Measurements from ENCODE around the gene CXorf49B.
"Not testable (repeated sequence)": the region's sequence is repeated elsewhere in the genome, so short reads cannot be mapped to it uniquely, and the experiment has no call there.

The CXorf49B gene

GRCh38 chrX:71763049-71763448 is at the start of gene CXorf49B:
Gene CXorf49B (plus strand): TSS chrX:71763349. CDS start chrX:71763424, 75 bp downstream.
- DNase-seq, result not testable (repeated sequence)

DNA sequence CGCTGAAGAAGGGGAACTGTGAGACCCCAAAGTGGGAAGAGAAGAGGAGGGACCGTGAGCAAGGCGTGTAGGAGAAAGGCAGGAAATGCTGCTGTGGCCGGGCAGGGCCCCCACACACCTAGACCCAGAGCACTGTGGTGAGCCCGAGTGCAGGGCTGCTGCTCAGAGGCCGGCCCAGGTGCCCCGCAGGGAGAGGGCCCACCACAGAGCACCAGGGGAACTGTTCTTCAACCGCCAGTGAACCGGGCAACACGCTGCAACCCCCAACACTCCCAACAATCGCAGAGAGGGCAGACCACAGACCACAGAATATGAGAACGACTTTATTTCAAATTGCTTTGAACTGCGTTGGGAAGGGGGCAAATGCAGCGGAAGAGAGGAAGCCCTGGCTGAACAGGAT is 49.1 kb upstream of the CXorf49B start:
- DNase-seq, result not testable (repeated sequence)

DNA sequence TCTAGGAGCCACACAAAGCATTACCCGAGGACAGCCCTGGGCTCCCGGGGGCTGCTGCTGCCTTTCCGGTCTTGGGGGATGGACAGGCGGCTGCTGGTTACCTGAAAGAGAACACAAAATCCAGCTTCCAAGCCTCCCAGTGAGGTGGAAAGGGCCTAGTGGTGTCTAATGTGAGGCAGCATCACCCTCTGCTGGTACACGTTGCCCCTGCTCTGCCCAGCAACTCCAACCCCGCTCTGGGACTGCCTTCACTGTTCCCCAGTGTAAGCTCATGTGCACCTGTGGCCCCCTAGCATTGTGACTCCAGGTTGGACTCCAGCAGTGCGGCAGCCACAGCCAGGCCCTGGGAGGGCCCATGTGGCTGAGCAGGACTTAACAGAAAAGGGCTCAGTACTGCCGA is 47.6 kb upstream of the CXorf49B start:
- DNase-seq, result not testable (repeated sequence)

- DNase-seq, result not testable (repeated sequence)
These were observed 46.8 kb upstream of the CXorf49B start for GRCh38 chrX:71716323-71716722.

DNA sequence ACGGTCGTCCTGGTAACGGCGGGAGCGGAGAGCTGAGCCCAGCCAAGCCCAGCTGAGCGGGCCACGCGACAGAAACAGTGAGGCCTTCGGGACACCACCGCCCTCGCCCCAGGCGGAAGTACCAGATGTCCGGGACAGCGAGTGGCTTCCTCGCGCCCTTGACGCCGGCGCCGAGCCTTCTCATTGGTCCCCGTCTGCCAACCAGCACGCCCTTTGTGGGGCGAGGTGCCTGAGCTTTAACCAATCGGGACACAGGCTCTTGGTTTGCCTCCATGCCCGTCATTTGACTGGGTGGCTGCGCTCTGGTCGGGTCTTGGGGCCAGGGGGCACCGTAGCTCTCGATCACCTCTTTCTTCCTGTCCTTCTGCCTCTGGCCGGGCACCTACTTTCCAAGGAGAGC is 45.0 kb upstream of the CXorf49B start, which contains the start of gene CXorf49:
Gene CXorf49 (minus strand): TSS at position 101 of the 400 bp plus-strand sequence. CDS start 134 bp downstream, outside the sequence.
- not testable (repeated sequence) for DNase-seq

- DNase-seq, result not testable (repeated sequence)
These were observed 44.0 kb upstream of the CXorf49B start for GRCh38 chrX:71719195-71719594.

DNA sequence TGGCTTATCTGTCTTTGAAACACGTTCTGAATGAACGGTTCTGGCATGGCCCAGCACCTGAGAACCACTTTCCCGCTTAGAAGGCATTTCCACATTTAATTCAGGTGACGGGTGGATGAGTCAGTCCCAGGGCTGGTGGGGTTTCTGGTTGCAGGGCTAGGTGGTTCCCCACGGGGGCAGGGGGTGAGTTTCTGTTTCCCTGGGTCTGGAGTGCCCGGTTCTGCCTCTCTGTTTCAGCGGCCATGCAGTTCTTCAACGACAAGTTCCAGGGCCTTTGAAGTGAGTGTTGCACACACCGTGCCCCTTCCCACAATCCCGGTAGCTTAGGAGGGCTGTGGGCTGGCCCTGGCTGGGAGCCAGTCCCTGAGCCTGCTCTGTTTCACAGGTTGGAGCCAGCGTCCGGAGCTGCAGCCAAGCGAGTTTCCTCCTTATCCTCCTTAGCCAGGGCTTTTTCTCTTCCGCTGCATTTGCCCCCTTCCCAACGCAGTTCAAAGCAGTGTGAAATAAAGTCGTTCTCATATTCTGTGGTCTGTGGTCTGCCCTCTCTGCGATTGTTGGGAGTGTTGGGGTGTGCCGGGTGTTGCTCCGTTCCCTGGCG is 42.8 kb upstream of the CXorf49B start:
- DNase-seq, result not testable (repeated sequence)

GRCh38 chrX:71760688-71761281 is 2.4 kb upstream of the CXorf49B start:
- not testable (repeated sequence) for DNase-seq

DNA sequence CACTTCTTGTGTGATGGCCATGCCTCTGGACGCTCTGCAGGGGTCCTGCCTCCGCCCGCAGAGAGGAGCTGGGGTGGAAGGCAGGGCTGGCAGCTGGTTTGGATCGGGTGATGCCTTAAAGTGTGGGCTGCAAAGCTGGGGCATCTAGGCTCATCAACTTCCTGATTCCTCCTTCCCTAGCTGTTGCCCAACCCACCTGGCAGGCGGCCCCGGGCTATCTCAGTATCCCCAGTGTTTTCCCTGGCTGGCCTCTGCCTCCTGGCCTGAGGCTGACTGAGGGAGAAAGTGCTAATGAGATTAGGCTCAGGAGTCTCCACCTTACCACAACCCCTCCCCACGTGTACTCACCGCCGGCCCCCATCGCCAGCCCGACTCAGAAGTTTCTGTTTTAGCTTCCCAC is 1.7 kb downstream of the CXorf49B start:
- DNase-seq, result not testable (repeated sequence)

DNA sequence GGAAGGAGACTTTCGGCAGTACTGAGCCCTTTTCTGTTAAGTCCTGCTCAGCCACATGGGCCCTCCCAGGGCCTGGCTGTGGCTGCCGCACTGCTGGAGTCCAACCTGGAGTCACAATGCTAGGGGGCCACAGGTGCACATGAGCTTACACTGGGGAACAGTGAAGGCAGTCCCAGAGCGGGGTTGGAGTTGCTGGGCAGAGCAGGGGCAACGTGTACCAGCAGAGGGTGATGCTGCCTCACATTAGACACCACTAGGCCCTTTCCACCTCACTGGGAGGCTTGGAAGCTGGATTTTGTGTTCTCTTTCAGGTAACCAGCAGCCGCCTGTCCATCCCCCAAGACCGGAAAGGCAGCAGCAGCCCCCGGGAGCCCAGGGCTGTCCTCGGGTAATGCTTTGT is 2.5 kb downstream of the CXorf49B start:
- not testable (repeated sequence) for DNase-seq

- not testable (repeated sequence) for DNase-seq
These were observed 4.0 kb downstream of the CXorf49B start for GRCh38 chrX:71767134-71767533.

- DNase-seq, result not testable (repeated sequence)
These were observed 15.2 kb downstream of the CXorf49B start for GRCh38 chrX:71778322-71778721.

DNA sequence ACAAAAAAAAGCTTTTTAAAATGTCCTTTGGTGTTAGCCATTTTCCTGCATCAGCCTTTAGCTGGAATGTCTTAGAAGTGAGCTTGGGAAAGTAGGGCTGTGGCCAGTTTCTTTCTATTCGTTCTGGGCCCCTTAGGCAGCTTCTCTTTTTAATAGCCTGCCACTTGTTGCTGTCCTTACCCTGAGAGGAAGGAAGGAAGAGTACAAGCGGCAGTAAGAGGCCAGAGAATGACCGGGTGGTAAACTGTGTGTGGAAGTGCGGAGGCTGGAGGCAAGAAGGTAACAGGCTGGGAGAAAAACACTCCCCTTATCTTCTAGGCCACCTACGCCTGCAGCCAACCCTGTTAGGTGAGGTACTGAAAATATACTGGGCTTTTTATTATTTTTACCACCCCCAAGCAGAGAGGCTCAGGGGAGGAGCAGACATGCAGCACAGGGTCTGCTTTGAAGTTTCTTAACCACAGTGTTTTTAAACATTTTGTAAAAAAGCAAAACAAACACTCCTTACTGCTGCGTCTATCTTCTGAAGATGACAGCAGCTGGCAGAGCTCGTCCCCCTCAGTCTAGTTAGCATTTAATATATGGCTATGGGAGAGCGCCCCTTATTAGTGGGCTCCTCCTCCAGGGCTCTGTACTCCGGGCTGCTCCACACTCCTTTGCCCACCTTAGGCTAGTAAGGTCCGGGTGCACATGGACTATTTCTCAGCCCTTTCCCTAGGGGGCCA is 19.2 kb downstream of the CXorf49B start:
- DNase-seq, result not testable (repeated sequence)

DNA sequence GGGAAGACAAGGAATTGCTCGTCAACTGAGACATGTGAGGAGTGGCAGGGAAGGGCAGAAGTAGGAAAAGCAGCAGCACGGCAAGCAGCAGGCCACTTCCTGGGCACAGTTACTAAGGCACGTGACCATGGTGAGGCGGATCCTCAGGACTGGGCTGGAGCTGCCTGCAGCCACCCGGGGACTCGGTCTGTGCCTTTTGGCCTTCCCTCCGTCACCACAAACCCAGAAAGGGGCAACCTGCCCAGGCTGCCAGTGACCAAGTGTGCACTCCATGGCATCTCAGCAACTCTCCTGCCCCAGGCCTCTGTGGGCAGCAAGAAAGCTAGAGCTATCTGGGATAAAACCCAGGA is 19.8 kb downstream of the CXorf49B start:
- not testable (repeated sequence) for DNase-seq

DNA sequence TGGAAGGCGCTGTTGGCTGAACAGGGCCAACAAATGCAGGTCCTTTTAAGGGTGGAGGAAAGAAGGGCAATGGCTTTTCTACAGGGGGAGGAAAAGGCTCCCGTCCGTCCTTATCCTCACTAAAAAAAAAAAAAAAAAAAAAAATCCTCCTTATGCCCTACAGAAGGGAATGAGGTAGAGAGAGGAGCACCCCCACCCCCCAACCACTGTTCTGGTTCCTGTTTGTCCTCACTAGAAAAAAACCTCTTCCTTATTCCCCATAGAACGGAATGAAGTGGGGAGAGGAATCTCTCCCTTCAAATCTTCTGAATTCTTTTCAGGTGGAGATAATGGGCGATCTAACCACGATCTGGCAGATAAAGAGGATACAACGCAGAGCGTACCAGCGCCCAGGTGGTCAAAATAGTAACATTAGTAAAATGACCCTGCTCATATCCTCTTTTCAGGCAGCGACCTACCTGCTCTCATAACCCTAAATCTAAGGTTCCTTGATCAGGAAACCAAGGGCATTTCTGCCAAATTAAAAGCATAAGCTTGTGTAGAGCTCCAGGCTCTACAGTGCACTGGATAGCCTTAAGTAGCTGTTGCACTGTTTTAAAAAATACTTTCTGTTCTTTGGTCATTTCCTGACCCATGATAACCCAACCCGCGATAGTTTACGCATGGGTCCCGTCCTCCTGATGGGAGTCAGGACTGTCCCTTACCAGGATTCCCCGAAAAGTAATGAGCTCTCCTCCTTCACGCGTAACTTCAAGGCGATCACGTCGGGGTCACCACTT is 20.6 kb downstream of the CXorf49B start:
- DNase-seq, result not testable (repeated sequence)

DNA sequence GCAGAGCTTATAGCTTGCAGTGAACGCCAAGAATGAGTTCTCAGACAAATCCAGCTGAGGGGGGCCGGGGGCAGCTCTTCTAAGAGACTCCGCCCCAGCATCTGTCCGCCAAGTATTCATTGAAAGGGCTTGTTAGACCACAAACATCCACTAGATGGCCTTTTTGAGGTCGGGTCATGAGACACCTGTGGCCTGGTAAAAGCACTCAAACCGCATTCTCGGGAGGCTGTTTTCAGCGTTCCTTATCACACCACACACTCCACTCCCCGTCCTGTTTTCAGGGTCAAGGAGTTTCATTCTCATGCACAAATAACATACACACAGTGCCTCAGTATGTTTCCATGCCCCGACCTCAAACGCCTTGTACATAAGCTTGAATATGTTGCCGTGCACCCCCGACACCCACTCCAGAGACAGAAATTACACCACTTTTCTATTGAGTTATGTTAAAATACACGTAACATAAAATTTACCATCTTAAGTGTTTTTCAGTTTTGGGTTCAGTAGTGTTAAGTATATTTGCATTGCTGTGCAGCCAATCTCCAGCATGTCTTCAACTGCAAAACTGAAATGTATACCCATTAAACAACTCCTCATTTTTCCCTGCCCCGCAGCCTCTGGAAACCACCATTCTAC is 21.3 kb downstream of the CXorf49B start:
- not testable (repeated sequence) for DNase-seq

- not testable (repeated sequence) for DNase-seq
These were observed 43.3 kb downstream of the CXorf49B start for GRCh38 chrX:71806450-71806849.

- no peak for DNase-seq
These were observed 46.7 kb downstream of the CXorf49B start for GRCh38 chrX:71809886-71810285.

DNA sequence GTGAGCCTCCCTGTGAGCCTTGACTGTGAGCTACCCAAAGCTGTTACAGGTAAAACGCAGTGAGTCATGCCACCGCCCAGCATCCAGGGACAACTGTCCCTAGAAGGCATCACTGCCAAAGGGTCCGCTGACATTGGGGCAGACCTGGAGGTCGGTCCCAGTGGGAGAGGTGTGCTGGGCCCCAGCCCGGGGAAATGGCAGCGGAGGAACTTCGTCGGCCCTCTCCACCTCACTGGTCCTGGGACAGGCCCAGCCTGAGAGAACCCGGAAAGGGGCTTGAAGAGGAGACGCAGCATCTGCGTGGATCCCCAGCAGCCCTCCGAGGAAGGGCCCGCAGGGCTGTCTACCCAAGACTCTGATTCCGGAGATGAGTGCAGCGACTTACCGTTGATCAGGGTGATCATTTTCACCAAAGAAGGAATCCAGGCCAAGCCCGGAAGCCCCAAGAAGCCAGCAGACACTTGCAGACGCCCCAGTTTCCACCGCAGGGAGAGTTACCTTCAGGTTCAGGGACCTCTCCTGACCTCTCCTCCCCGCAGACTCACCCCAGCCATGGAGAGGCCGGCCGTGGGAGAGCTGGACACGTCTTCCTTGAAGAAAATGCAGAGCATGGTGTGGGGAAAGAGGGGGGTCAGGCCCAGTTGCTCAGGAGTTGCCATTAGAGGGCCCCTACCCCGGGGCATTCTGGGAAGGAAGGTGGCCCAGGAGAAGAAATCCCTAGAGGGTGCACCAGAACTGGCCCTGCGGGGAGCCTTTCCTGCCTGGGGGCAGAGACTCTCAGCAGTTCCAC is 51.2 kb downstream of the CXorf49B start:
- DNase-seq, result no peak

DNA sequence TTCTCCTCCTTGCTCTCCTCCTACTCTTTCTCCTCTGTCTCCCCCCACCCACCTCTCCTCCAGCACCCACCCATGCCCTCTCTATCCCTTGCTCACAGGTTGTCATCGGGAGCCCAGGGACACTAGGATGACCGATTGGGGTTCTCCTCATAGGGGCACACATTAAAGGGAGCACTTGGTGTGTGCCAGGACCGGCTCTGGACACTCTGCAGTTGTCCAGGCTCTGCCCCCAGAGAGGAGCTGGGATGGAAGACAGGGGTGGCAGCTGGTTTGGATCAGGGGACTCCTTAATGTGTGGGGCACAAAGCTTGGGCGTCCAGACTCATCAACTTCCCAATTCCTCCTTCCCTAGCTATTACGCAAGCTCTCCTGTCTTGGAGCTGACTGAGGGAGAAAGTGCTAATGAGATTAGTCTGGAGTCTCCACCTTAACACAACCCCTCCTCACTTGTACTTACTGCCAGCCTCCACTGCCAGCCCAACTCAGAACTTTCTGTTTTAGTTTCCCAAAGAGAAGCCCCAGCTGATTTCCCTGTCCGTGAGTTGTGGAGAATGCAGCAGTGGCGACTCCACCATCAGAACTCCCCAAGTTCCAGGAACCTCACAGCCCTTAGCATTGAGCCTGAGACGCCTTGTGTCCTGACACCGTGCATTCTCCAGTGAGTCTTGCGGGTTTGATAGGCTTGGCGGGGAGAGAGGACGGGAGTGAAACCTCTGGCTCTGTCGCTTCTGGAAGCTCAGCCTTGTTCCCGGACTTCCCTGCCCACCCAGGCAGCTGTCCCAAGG is 52.2 kb downstream of the CXorf49B start:
- no peak for DNase-seq

GRCh38 chrX:71815906-71816156 is 52.7 kb downstream of the CXorf49B start:
- no peak for DNase-seq

Measured in GOT3 (cell line).